HG03571 (cell line): ENCODE results near the gene CCNQ.
A peak's percentile ranks its signal among the peaks of the same experiment; 100 is the strongest.

Experiments used
- ATAC-seq: cut with Tn5 transposase; IDR thresholded peaks from one replicate; pipeline ENCODE4 v1.9.1; 2021; ENCODE audit not compliant: unreplicated experiment

CCNQ gene

DNA sequence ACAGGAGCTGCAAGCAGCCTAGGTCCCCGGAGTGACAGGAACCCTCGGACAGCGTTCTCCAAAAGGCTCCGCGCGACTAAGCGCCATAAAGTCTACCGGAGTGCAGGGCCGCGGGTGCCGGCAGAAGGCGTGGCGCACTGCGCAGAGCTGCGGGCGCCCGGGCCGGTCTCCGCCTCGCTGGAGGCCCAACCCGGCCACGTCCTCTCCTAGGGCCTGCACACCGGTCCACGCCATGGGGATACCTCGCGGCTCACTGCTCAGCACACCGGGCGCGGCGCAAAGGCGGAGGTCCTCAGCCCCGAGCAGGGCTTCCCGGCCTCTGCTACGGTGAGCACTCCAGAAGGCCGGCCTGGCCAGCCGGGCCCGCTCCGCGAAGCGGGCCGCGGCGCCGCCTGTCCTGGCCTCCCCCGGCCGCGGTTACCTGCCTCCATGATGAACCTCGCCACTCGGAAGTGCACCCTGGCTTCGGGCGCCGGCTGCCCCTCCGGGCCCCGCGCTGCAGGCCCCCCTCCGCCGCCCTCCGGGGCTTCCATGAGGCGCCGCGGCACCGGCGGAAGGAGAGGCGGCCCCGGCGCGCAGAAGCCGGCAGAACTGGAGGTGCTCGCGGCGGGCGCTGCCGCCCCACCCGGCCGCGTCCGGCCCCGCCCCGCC is at the start of gene CCNQ:
Gene CCNQ (minus strand): TSS at position 599 of the 651 bp plus-strand sequence. CDS start 66 bp downstream, at position 533.
- ATAC-seq, result peak; percentile 58

DNA sequence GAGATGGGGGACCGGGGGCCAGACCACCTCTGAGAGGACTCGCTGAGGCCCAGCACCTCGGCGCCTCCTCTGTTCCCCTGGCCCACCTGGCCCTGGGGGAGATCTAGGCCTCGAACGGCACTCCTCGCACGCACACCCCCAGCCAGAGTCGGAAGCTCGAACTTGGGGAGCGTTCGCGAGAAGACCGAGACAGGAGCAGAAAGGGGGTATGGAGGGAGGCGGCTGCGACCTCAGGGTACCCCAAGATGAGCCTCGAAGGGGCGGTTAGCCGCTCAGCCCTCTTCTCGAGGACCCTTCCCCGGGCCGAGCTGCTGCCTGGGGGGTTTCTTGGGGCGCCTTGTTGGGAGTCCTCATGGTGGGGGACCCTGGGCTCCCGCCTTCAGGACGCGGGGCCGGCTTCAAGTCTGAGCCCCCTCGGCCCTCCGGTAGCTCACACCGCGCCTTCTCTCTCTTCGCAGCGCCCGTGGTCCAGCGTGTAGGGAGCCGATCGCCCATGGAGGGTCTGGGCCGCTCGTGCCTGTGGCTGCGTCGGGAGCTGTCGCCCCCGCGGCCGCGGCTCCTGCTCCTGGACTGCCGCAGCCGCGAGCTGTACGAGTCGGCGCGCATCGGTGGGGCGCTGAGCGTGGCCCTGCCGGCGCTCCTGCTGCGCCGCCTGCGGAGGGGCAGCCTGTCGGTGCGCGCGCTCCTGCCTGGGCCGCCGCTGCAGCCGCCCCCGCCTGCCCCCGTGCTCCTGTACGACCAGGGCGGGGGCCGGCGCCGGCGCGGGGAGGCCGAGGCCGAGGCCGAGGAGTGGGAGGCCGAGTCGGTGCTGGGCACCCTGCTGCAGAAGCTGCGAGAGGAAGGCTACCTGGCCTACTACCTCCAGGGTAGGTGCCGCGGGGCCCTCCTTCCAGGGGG is 48.8 kb upstream of the CCNQ start:
- no peak for ATAC-seq

DNA sequence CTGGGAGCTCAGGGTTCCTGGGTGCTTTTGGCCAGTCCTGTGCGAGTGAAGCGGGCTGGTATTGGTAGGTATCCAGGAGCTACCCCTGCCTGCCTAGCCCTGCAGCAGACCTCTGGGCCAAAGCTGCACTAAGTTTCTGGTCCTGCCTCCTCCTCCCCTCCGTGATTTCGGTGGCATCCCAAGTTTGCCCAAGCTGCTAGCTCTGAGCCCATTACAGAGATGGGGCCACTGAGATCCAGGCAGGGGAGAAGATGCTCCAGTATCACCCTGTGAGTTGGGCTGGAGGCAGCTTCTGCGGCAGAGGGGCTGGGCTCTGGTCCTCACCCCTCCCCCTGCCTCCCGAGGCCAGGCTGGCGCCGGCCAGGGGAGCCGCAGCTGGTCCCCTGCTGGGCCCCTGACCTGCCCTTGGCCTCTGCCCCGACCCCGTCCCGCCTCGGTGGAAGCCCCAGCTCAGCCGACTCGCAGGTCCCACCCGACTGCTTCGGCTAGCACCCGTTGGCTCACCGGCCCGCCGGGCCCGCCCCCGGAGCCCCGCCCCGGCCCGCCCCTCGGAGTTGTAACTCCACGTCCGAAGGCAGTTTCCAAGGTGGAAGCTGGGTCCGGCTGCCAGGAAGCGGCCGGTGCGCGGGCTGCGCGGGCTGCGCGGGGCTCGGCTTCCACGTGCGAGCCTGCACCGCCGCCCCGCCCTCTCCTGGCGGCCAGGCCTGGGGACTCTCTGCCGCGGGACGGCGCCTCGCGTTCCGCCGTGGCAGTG is 47.9 kb upstream of the CCNQ start, which contains the start of gene DUSP9:
Gene DUSP9 (plus strand): TSS at position 584 of the 754 bp plus-strand sequence. CDS start 751 bp downstream, outside the sequence.
- no peak for ATAC-seq

DNA sequence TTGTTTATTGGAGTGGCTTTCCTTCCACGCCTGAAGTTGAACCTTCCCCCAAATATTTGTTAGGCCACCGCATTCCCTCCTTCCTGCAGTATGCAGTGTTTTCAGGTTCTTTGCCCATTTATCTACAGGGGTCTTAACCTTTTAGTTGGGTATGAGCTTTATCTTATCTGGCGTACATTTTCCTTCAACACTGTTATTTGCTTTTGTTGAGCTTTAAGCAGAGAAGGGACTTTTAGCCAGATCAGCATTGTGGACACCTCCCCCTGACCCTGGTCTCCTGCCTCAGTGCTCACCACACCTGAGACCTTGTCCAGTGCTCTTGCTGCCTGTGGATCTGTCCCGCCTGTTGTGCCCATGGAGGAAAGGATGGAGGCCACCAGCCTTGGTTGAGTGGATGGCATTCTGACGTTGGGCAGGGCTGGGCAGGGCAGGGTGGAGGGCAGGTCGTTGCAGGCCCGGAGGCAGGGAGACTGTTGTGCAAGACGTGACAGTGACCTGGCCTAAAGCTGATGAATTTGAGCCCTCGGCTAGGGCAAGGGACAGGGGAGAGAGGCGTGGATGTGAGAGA is 47.1 kb upstream of the CCNQ start:
- no peak for ATAC-seq

DNA sequence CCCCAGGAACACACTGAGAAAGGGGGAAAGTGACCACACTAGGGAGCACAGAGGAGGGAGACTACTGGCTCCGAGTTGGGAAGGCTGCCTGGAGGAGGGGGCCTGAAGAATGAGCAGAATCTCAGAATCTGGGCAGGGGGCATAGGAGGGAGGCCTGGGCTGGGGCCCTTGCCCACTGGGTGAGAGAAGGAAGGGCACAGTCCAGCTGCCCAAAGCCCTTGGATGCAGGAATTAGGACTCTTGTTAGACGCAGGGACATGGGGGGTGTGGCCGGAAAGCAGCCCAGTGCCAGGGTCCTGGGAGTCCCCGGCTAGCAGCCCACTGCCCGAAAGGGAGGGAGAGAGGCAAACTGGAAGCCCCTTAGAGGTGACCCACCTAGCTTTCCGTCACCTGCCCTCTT is 46.2 kb upstream of the CCNQ start:
- ATAC-seq, result no peak

DNA sequence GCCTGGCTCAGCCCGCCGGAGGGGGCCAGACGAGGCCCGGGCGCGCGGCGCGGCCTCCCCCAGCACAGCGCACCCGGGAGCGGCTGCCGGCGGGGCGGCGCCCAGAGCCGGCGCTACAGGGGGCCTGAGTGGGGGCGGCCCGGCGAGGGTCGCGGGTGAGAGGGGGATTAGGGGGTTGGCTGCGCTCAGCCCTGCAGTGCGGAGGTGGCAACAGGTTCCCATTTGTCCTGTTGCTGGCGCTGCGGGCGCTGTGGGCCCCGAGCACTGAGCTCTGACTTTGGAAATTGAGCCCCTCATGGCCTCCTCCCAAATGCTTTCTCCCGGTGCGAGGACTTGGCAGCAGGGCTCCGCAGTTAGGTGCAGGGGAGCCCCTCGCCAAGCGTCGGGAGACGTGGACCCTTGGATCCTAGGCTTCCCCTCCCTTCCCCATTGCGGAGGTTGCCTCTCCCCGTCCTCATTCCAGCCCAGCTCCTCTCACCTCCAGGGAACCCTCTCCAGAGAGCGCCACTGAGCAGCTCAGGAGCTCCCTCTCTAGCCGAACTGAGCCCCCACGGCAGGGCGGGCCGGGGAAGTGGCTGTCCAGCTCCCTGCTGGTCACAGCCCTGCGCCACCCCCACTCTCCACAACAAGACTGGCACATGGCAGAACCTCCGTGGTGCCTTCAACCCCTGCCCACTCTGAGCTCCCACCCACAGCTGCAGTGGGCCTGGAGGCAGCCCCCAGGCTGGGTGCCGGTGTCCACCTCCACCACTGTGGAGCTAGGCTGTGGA is 45.6 kb upstream of the CCNQ start:
- ATAC-seq, result no peak

DNA sequence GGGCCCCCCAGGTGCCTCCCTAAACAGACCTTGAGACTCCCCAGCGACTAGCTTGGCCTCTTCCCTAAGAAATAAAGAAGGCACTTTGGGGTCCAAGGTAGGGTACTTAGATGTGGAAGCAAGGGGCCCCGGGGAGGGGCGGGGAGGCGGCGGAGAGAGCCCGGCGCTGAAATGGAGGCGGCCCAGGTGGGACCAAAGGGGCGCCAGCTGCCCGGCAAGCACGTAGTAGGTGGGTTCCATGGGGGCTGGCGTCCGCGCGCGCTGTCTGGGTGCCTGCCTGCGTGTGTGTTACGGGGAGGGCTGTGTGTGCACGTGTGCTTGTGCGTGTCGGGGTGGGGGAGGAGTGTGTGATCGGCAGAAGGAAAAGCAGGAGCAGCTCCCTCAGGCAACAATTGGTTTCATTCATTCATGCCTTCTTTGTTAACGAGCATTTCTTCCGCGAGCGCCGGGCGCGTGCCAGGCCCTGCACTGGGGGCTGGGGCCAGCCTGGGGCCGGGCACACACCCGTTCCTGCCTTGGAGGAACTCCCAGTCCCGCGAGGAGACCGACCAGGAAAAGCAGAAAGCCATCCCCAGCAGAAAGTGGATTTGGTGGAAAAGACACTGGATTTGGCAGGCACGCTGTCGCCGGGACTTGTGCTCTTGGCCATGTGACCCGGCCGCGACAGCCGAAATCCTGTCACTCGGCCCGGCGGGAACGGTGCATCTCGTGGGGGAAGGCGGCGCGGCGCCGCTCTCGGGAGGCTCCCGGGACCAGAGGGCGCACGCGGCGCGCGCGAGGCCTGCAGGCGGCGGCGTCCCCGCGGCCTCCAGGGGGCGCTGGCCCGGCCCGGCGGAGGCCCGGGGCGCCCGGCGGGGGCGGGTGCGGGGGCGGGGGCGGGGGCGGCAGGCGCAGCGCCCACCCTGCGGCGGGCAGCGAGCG is 44.8 kb upstream of the CCNQ start:
- no peak for ATAC-seq

DNA sequence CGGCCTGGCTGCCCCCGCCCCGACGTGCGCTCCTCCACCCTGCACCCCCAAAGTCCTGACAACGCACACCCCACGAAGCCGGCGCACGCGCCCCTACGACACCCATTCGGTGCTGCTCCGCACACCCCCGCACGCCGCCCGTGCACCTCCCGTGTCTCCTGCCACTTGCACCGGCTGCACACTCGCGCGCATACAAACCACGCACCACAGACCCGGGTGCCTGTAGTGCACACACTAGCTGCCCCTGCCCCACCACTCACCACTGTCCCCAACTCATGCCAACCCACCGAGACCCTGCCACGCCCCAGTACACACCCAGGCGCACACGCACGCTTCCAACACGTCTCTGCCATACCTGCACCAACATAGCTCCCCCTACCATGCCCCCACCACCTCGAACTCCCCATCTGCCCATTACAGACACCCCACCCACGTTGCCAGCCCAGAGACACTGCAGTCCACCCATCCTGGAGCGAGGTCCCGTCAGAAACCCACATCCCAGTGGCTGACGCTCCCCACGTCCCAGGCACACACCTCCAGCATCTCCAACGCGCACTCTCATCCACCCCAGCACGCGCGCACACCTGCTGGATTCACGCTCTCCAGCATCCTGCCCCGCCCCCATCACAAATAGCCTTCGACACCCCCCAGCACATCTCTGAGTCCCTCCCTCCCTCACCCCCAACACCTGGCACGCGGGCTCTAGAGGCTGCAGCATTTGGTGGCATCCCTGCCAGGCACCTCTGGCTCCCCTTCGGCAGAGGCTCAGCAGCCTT is 43.9 kb upstream of the CCNQ start:
- ATAC-seq, result no peak

DNA sequence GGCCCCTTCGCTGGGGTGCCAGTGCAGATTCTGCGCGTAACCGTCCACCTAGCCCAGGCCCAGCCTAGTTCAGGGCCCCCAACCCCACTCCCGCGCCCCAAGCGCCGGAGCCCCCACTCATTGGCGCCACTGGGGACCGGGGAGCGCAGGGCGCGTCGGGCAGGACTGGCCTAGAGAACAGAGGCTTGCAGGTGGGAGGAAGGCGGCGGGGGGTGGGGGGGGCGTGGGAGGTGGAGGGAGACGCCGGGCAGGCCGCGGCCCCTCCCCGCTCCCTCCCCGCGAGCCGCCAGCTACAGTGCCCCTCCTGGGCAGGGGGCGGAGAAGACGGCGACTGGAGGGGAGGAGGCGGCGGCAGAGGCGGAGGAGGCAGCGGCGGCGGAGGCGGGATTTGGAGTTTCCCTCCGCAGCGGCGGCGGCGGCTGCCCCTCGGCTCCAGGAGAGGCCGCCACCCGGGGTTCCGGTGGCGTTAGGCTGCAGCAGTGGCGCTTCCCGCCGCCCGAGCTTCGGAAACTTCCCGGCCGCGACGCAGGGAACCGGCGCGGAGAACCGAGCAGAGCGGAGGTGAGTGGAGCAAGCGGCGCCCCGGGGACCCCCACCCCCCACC is 43.2 kb upstream of the CCNQ start:
- ATAC-seq, result no peak

DNA sequence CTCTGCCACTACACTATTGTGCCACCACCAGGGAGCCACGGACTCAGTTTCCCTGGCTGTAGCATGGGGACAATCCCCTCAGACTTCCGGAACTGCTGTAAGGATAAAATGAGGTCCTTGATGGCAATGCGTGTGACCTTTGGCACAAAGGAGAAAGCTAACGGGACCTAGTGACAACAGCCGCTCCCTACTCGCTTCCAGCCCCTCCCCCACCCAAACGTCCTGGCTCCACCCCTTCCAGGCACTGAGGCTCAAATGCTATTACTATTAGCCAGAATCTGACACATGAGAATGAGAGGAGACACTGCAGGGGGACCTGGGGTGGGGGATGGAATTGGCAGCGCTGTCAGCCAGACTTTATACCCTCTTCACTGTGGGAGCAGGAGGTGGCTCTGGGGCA is 42.7 kb upstream of the CCNQ start:
- no peak for ATAC-seq

DNA sequence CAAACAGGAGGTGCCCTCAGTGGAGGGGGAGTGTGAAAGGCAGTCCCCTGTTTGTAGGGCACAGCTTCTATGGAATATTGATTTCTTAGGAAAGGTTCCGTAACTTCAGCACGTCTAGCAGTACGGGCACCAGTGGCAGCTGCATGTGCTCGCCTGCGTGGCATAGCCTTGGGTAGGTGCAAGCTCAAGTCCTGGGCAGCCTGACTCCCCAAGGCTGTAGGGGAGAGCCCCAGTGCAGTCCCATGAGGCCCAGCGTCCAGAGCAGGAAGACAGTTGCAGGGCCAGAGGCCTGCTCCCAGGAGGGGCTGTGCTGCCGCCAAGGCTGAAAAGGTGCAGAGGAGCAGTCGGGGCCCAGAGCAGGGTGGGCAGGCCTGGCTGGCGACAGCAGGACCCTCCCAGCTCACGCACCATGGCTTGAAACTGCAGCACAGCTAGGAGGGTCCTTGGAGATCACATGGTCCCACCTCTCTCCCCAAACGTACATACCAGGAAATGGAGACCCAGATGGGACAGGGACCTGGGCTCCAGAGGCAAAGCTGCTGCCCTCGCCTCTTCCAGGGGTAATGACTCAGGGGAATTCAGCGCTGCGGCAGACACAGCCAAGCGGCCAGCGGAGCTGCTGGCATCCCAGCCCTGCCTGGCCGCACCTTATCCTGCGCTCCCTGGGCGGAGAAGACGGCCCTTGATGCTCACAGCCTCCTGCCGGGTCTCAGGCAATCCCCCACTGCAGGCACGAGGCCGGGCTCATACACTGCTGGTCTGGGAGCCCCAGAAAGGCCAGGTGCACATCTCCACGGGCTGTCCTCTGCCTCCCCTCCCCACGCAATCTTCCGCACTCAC is 42.0 kb upstream of the CCNQ start:
- ATAC-seq, result no peak

DNA sequence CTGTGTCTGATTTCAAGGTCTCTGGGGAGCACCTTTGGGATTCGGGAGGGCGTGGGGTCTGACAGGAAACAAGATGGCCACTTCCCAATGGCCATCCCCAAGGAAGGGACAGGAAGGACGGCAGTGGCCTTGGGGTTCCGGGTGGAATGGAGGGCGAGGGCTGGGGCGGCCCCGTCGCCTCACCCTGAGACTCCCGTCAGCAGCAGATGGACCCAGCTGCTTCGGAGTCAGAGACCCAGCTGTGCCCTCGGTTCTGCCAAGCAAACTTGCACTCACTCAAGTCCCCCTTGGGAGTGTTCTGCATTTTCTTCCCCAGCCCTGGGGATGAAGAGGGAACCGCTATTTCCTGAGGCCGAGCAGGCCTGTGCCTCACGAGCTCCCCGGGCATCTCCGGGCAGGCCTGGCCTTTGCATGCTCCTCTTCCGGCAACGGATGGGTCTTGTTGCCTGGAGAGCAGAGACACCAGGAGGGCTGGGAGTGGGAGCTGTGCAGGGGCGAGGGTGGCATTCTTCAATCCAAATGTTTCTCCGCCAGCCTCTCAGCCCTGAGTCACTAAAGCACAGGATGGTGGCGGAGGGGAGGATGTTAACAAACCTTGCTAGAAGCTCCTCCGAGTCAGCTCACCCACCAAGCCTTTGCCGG is 41.2 kb upstream of the CCNQ start:
- no peak for ATAC-seq

DNA sequence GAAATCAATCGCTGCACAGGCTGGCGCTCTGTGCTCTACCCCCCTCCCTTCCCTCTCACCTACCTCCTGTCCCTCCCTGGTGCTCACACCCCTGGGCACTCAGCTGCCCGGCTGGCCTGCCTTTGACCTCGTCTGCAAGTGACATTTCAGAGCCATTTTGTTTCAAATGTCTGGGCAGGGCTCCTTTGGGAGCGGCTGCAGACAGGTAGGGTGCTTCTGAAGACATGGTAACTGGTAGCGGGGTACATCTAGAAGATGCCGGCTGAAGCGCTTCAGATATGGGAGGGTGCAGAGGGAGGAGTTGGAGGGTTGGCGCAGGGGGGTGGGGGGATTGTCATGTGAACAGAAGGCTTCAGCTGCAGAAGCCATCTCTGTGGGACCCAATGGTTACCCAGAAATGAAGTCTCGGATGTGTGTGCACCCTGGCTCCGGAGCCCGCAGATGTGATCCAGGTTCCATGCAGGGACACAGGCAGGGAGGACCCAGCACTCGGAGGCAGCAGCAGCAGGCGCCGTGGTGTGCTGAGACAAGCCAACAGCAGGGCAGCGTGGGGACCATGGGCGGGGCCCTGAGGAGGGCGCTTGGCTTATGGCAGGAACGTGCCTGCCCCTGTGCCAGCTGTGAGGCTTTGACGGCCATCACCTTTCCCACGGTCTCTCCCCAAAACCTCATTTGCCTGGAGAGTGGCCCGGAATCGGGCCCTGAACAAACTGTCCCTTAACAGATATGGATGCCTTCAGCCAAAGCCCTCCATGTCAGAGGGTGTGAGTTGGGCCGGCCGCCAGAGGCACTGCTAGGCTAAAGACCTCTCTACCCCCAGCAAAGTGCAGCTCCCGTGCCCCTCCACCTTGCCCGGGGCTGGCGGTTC is 40.5 kb upstream of the CCNQ start:
- ATAC-seq, result no peak

DNA sequence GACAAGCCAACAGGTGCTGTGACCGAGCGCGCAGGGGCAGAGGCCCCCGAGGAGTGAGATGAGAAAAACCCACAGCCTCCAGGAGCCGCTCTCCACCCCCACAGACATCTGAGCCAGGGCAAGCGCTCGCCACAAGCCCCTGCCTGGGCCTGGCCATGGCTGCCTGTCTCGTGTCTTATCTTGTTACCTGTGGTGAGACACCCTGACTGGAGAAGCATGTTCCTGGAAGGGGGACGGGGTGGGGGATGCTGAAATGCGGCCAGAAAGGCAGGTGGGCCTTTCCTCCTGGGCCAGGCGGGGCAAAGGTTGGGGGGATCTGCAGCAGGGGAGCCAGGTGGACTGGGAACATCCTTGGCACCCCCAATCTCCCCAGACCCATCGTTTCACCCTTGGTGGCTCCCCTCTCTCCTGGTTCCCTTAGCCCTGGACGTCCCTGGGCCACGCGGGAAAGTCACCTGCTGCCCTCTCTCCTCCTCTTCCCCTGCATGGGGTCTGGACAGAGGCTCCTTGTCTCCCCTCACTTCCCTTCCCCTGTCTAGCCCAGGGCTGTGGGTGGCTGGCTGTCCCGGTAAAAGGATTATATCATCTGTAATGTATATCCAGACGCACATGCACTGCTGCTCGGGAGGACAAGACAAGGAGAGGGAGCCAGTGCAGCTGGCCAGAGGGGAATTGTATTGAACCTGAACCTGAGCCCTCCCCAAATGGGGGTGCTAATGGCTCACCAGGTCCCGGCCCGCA is 39.7 kb upstream of the CCNQ start:
- ATAC-seq, result no peak

DNA sequence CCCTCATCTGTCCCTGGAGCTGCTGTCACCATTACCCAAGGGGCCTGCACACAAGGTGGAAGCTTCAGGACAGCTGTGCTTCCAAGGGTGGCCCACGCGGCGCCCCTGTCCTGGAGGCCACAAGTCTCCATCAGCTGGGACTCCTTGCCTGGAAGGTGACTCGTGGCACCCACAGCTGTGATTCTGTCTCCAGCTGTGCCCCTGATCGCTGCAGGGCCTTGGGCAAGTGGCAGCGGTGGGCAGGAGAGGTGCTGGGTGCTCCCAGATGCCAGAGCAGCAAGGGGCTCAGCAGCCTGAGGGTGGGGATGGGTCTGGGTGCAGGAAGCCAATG is 39.1 kb upstream of the CCNQ start:
- no peak for ATAC-seq
